ENCODE data around the gene ABCD1. TPM values are rescaled to one million over a fixed set of nuclear protein-coding genes. Genes with fewer than 3 reads are reported as not detected.
"Not testable (repeated sequence)": the region's sequence is repeated elsewhere in the genome, so short reads cannot be mapped to it uniquely, and the experiment has no call there.

ABCD1 gene
- total and polyA plus RNA-seq, 12 donors = 9.3 to 24.2 (median 14.4) TPM

- ATAC-seq (no peak), DNase-seq (no peak)
- H3K4me3 ChIP-seq = no peak overlapping the region
- 97 to 98% methylated on average over 17 to 24 of the region's 27 CpGs for WGBS, 2 donors
- no peaks in the 10 kb centered on the region for H3K9me3 ChIP-seq
- no peaks in the 10 kb centered on the region for H3K4me1 ChIP-seq
- TF ChIP-seq, protein P1, sequence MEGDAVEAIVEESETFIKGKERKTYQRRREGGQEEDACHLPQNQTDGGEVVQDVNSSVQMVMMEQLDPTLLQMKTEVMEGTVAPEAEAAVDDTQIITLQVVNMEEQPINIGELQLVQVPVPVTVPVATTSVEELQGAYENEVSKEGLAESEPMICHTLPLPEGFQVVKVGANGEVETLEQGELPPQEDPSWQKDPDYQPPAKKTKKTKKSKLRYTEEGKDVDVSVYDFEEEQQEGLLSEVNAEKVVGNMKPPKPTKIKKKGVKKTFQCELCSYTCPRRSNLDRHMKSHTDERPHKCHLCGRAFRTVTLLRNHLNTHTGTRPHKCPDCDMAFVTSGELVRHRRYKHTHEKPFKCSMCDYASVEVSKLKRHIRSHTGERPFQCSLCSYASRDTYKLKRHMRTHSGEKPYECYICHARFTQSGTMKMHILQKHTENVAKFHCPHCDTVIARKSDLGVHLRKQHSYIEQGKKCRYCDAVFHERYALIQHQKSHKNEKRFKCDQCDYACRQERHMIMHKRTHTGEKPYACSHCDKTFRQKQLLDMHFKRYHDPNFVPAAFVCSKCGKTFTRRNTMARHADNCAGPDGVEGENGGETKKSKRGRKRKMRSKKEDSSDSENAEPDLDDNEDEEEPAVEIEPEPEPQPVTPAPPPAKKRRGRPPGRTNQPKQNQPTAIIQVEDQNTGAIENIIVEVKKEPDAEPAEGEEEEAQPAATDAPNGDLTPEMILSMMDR (IDR thresholded peaks at IDR 0.05) = no peak
- peaks cover 0 to 35% (median 0%) of the 10 kb centered on the region in 9 donors for H3K36me3 ChIP-seq
- intact Hi-C loops (cut with DNase I) = no loop called here
- no peak overlapping the region for H3K27ac ChIP-seq
- no peaks in the 10 kb centered on the region for H3K27me3 ChIP-seq
Observed at GRCh38 chrX:153738056-153738605, 13.5 kb downstream of the ABCD1 start.

GRCh38 chrX:153739754-153740486 is 15.3 kb downstream of the ABCD1 start:
- TF ChIP-seq, protein P1 (IDR thresholded peaks at IDR 0.05) = no peak
- DNase-seq = no peak
- 91 to 92% methylated on average over 27 to 29 of the region's 29 CpGs for WGBS, 2 donors
- ATAC-seq = peak in 2 of 8 donors; percentile 23 to 31
- H3K36me3 ChIP-seq = peaks cover 0 to 32% (median 0%) of the 10 kb centered on the region in 9 donors
- H3K27me3 ChIP-seq = peaks cover 0 to 8% (median 0%) of the 10 kb centered on the region in 7 donors
- H3K4me3 ChIP-seq = no peak overlapping the region
- H3K9me3 ChIP-seq = no peaks in the 10 kb centered on the region
- H3K27ac ChIP-seq = no peak overlapping the region
- H3K4me1 ChIP-seq = peaks cover 0 to 6% (median 0%) of the 10 kb centered on the region in 9 donors
- intact Hi-C loops (cut with DNase I) = no loop called here

DNA sequence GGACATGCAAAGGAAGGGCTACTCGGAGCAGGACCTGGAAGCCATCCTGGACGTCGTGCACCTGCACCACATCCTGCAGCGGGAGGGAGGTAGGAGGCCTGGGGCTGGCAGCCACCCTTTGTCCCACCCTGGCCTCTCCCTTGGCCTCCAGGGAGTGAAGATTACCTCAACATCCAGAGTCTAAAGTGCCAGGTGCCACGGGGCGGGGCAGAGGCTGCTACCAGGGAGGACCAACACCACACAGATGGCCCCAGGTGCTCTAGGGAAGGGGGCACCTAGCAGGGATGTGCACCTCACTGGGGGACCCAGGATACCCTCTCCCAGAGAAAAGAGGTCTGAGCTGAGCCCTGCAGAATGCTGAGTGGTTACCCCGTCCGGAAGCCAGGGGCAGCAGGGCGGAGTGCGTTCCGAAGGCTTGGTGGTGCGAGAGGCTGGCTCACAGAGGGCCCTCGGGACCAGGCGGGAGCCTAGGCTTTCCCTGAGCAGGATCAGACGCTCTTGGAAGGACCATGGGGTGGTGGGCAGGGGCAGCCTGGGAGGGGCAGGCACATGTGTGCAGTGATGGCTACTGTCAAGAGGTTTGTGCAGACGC is 16.1 kb downstream of the ABCD1 start:
- DNase-seq (no peak), ATAC-seq (no peak)
- 86 to 90% methylated on average over 11 to 16 of the region's 16 CpGs for WGBS, 2 donors
- Histone ChIP-seq H3K36me3 (peaks cover 0 to 32% (median 0%) of the 10 kb centered on the region in 9 donors), H3K27me3 (peaks cover 0 to 8% (median 0%) of the 10 kb centered on the region in 7 donors), H3K4me1 (peaks cover 0 to 6% (median 0%) of the 10 kb centered on the region in 9 donors), H3K9me3 (no peaks in the 10 kb centered on the region), H3K4me3 (no peak overlapping the region), H3K27ac (no peak overlapping the region)
- TF ChIP-seq, protein P1 (IDR thresholded peaks at IDR 0.05) = no peak
- intact Hi-C loops (cut with DNase I) = no loop called here

- DNase-seq = no peak
- 90 to 96% methylated on average over 12 to 14 of the region's 14 CpGs for WGBS, 2 donors
- Histone ChIP-seq H3K27me3 (peaks cover 0 to 13% (median 0%) of the 10 kb centered on the region in 7 donors), H3K9me3 (no peaks in the 10 kb centered on the region), H3K4me3 (no peak overlapping the region), H3K27ac (no peak overlapping the region), H3K4me1 (peaks cover 0 to 6% (median 0%) of the 10 kb centered on the region in 9 donors), H3K36me3 (peaks cover 0 to 25% (median 0%) of the 10 kb centered on the region in 9 donors)
- TF ChIP-seq, protein P1 (IDR thresholded peaks at IDR 0.05) = no peak
- no peak for ATAC-seq
- intact Hi-C loops (cut with DNase I) = no loop called here
Observed at GRCh38 chrX:153741446-153741845, 16.8 kb downstream of the ABCD1 start.

- H3K27ac ChIP-seq; intact Hi-C loops (cut with DNase I); H3K9me3 ChIP-seq; H3K4me1 ChIP-seq; DNase-seq; H3K4me3 ChIP-seq; ATAC-seq: not testable (repeated sequence)
- peaks cover 0 to 17% (median 0%) of the 10 kb centered on the region in 7 donors for H3K27me3 ChIP-seq
- 93 to 97% methylated on average over 7 to 14 of the region's 14 CpGs for WGBS, 2 donors
- H3K36me3 ChIP-seq = peaks cover 0 to 18% (median 0%) of the 10 kb centered on the region in 9 donors
Observed at GRCh38 chrX:153742111-153742510, 17.5 kb downstream of the ABCD1 start.

- H3K9me3 ChIP-seq; H3K27ac ChIP-seq; intact Hi-C loops (cut with DNase I); H3K4me1 ChIP-seq; H3K4me3 ChIP-seq; ATAC-seq; DNase-seq: not testable (repeated sequence)
- Histone ChIP-seq H3K36me3 (peaks cover 0 to 16% (median 0%) of the 10 kb centered on the region in 9 donors), H3K27me3 (peaks cover 0 to 21% (median 0%) of the 10 kb centered on the region in 7 donors)
- 70 to 74% methylated on average over 18 to 29 of the region's 32 CpGs for WGBS, 2 donors
Observed at GRCh38 chrX:153742796-153743467, 18.3 kb downstream of the ABCD1 start.

All from heart right ventricle (tissue), 16 donors.